Measurements from ENCODE around the gene PPP1R13L.

DNA sequence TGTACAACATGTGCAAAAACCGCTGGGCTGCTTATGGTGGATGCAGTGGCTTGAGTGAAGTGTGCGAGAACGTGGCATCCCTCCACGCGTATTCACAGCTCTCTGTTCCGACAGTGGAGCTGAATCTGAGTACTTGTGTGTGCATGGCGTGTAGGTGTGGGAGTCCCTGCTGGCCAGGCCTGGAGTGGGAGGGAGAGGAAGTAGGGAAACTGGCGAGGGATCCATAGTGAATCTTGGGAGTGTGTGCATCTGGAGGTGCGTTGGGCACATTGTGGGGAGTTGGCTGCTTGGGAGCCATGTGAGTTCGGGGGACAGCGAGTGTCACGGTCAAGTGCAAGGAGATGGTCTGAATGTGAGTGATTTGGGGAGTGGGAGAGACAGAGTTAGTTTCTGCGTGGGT lies 62.0 kb downstream of the PPP1R13L start:
- no peak for TF ChIP-seq CTCF (IDR thresholded peaks at IDR 0.05)
- TF ChIP-seq POLR2A (IDR thresholded peaks at IDR 0.05), result no peak
